Raji (cell line): Measurements from ENCODE around the gene CORO1C.

ENCODE experiments used
- POLR2A ChIP-seq: IDR thresholded peaks from 2 replicates; pipeline ENCODE4 v1.6.1; 2011; ENCODE audit warnings: low read depth, low read length, control low read depth; ENCODE audit not compliant: insufficient read depth

The CORO1C gene

DNA sequence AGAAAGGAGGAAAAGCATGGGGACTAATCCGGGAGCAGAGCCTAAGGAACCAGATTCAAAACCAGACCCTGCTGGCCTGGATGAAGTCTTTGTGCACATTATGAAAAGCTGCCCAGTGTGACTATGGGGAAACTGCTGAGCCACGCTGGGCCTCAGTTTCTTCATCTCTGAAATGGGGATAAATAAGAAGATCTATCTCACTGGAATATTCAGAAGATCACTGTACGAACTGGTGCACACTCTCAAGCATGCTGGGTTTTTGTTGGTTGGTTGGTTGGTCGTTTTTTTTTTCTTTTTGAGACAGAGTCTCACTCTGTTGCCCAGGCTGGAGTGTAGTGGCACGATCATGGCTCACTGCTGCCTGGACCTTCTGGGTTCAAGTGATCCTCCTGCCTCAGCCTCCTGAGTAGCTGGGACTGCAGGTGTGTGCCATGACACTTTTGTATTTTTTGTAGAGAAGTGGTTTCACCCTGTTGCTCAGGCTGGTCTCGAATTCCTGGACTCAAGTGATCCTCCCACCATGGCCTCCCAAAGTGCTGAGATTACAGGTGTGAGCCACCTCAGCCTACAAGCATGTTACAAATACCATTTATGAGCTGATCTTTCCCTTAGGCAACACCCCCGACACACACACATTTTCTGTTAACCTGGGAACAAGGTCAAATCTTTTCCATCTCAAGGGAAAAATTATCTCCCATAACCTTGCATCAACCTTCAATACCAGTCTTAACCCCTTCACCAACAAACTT lies 33.4 kb upstream of the CORO1C start:
- TF ChIP-seq POLR2A: no peak

DNA sequence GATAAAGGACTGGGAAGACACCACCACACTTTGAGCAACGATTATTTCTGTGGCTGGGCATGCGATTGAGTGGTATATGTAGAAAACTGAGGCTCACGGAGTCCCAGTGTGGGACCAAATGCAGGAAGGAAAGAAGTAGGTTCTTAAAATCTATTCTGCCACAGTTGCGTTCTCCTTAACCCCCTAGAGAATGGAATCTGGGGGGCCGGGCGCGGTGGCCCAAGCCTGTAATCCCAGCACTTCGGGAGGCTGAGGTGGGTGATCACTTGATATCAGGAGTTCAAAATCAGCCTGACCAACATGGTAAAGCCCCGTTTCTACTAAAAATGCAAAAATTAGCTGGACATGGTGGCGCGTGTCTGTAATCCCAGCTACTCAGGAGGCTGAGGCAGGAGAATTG lies 29.9 kb upstream of the CORO1C start:
- TF ChIP-seq POLR2A: no peak

DNA sequence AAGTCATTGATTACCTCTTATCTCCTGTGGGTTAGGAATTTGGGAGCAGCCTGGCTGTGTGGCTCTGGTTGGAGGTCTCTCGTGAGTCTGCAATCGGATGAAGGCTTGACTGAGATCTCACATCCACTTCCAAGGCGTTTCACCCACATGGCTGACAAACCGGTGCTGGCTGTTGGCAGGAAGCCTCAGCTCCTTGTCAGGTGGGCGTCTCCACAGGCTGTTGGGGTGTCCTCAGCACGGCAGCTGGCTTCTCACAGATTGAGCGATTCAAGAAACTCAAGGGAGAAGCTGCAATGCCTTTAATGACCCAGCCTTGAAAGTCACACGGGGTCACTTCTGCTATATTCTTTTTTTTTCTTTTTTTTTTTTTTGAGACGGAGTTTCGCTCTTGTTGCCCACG lies 28.6 kb upstream of the CORO1C start:
- TF ChIP-seq POLR2A: no peak

DNA sequence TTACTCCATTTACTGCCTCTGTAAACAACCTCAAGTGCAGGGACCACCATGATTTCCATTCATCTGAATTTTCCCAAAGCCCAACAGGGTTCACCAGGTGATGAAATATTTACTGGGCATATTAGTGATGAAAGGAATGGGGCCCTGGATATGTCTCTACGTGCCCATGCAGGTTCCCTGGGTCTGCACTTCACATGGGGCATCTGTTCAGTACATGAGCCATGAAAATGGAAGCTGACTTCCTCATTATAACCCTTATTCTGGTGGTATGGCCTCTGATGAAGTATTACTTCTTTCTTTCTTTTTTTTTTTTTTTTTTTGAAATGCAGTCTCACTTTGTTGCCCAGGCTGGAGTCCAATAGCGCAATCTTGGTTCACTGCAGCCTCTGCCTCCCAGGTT lies 26.5 kb upstream of the CORO1C start:
- no peak for TF ChIP-seq POLR2A

DNA sequence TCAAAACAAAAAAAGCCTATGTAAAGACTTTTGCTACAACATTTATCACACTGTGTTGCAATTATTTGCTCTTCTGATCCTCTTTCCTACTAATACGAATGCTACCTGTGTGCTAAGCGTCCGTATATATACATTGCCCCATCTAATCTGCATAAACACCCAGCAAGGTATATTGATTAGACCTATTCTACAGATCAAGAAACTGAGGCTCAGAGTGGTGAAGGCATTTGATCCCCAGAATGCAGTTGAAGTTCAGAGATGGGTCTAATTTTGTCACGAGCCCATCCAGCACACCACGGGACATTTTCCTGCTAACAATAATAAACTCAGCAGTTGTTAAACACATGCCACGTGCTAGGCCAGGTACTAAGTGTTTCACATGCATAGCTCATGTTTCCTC lies 25.1 kb upstream of the CORO1C start:
- TF ChIP-seq POLR2A: no peak

DNA sequence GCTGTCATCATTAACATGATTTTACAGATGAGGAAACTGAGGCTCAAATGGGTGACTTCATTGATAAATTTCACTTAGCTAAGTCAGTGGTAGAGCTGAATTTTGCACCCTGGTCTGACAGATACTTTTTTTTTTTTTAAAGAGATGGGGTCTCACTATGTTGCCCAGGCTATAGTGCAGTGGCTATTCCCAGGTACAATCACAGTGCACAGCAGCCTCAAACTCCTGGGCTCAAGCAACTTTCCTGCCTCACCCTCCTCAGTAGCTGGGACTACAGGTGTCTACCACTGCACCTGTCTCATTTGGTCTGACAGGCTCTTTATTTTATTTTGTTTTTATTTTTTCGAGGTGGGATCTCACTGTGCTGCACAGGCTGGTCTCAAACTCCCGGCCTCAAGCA lies 24.2 kb upstream of the CORO1C start:
- no peak for TF ChIP-seq POLR2A

DNA sequence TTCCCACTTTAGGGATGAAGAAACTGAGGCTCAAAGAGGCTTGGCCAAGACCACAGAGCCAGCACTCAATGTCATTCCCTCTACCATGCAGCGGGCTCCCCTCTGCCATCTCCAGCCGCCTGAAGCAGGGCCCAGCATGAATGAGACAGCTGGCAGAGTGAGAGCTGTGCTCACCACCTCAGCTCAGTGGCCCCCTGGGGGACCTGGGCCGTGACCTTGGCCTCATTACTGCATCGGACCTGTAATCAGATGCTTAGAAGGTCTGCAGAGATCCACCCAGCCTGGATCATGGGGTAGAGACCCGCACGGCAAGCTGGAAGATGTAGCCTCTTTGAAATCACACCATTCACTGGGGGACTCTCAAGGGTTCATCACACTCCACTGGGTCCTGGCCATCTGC lies 22.7 kb upstream of the CORO1C start:
- no peak for TF ChIP-seq POLR2A

DNA sequence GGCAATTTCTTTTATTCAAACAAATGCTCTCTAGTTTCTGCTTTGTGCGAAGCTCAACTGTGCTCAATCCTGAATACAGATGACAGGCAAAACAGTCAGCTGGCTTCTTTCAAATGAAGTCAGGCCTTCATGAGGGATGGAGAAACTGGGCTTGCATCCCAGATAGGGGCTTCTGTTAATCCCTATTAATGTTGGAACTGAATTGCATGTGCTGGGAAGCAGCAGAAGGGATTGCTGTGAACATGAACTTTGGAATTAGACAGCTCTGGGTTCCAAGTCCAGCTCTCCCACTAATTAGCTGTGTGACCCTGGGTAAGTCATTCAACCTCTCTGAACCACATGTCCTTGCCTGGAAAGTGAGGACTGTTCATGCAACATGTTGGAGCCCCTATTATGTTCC lies 21.1 kb upstream of the CORO1C start:
- no peak for TF ChIP-seq POLR2A

DNA sequence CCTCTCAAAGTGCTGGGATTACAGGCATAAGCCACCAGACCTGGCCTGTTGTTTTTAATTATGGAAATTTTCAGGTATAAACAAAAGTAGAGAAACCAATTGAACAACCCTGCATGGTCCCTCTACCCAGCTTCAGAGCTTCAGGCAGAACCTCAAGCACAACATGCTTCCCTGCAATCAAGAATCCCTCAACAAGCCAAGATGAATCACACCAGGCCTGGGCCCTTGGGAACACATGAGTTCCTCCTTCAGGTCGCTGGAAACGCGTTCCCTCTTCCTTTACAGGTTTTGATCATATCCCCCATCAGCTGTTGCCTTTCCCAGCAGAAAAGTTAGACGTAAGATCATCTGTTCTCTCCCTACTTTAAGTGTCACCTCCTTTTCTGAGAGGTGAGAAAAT lies 20.5 kb upstream of the CORO1C start:
- no peak for TF ChIP-seq POLR2A

DNA sequence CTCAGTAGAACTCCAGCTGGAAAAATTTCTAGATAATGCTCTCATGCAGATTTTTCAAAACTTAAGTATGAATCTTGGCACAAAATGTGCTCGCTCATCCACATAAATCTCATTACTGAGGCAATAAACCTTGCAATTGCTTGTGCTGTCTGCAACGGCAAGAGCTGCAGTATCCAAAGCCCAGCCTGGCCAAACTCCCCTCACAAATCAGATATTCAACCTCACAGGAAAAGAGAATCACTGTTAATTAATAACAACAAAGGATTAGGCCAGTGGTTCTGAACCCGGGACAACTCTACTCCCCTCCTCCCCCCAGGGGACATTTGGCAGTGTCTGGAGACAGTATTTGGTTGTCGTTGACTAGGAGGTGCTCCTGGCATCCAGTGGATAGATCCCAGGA lies 19.2 kb upstream of the CORO1C start:
- no peak for TF ChIP-seq POLR2A

DNA sequence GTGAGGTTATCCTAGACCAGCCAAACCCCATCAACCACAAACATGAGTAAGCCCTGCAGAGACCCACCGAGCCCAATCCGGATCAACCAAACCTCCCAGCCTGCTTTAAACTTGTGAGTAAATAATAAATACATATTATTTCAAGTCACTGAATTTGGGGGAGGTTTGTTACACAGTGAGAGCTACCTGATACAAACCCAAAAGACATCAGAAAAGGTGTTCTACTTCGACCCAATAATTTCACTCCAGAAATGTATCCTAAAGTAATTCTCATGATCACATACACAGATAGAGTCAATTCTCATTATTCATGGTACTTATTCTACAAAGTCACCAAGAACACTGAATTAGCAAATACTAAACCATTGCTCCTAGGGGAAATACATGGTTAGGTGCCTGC lies 16.2 kb upstream of the CORO1C start:
- no peak for TF ChIP-seq POLR2A

DNA sequence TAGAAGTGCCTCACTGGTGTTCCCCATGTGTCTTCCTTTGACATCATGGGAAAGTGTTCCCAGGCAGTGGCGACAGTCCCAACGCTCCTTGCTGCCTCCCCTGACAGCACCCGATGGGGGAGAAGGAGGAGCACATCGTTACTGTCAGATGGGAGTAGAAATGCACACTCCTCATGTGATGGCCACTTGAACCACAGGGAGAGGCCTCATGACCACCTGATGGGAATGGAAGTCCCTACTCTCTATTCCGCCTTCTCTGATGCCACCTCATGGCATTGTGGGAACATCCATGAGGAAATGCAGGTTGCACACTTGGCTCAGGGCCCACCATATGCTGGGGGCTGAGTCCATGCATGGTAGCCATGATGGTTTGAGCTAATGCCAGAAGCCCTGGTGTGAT lies 14.3 kb upstream of the CORO1C start:
- no peak for TF ChIP-seq POLR2A

DNA sequence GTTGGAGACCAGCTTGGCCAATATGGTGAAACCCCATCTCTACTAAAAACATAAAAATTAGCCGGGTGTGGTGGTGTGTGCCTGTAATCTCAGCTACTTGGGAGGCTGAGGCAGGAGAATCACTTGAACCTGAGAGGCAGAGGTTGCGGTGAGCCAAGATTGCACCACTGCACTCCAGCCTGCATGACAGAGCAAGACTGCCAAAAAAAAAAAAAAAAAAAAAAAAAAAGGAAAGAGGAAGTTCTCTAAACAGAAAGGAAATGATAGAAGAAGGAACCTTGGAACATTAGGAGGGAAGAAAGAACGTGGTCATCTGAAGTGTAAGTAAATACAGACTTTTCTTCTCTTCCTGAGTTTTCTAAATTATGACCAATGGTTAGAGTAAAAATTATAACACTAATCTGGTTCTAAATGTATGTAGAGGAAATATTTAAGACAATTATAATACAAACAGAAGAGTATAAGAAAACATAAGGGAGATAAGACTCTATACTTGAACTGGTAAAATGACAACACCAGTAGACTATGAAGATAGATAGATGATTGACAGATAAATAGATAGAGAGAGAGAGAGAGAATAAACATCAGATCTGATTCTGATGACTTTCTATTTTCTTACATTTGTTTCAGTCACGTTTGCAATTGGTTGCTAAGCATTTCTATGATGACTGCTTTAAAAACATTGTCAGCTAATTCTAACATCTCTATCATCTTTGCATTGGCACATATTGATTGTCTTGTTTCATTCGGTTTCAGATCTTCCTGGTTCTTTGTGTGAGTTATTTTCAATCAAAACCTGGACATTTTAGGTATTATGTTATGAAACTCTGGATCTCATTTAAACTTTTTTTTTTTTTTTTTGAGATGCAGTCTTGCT lies 12.9 kb upstream of the CORO1C start:
- no peak for TF ChIP-seq POLR2A

DNA sequence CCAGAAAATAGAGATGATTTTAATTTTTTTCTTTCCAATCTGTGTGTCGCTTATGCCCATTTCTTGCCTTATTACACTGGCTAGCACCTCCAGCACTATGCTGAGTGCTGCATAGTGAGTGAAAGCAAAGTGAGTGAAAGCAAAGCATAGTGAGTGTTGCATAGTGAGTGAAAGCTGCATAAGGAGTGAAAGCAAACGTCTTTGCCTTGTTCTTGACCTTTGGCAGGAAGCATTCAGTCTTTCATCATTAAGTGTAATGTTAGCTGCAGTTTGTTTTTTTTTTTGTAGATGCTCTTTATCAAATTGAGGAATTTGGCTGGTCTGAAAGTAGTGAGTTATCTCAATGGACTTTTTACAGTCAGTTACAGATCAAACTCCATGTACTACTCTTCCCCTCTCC lies 6.9 kb upstream of the CORO1C start:
- TF ChIP-seq POLR2A: no peak

DNA sequence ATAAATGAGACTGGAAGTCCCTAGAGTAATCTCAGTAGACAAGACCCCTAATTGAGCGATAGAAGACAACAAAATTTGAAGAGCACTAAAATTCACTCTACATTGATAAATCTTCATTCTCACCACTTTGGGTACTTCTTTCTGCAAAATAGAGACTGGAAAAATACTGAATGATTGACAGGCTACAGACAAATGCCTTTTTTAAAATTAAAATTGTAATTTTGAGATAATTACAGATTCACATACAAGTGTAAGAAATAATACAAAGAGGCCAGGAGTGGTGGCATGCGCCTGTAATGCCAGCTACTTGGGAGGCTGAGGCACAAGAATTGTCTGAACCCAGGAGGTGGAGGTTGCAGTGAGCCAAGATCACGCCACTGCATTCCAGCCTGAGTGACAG lies 4.5 kb upstream of the CORO1C start:
- no peak for TF ChIP-seq POLR2A

DNA sequence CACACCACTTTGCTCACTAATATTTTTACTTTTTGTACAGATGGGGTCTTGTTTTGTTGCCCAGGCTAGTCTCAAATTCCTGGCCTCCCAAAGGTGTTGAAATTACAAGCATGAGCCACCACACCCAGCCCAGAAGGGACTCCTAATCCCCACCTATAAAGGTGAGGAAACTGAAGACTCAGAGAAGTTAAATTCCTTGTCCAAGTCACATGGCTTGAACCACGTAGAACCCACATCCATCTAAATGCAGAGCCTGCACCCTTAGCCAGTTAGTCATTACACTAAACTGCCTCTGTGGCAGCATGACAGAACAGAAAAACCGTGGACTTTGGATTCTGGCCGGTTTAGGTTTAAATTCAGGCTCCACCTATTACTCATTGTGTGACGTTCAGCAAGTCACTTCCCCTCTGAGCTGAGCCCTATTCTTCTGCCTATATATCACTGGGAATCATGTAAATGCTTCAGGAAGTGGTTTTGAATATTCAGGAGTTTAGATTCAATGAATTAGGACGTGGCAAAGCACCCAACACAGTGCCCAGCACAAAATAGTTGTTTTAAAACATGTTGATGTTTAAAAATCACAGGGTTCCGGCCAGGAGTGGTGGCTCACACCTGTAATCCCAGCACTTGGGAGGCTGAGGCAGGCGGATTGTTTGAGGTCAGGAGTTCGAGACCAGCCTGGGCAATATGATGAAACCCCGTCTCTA lies 3.0 kb upstream of the CORO1C start:
- no peak for TF ChIP-seq POLR2A
